NCI-H1436 (cell line): ENCODE data around the gene RHOA.

Experiments used
- DNase-seq: peaks from one replicate; lab custom pipeline; 2025; lab: John Stamatoyannopoulos, UW

RHOA gene

DNA sequence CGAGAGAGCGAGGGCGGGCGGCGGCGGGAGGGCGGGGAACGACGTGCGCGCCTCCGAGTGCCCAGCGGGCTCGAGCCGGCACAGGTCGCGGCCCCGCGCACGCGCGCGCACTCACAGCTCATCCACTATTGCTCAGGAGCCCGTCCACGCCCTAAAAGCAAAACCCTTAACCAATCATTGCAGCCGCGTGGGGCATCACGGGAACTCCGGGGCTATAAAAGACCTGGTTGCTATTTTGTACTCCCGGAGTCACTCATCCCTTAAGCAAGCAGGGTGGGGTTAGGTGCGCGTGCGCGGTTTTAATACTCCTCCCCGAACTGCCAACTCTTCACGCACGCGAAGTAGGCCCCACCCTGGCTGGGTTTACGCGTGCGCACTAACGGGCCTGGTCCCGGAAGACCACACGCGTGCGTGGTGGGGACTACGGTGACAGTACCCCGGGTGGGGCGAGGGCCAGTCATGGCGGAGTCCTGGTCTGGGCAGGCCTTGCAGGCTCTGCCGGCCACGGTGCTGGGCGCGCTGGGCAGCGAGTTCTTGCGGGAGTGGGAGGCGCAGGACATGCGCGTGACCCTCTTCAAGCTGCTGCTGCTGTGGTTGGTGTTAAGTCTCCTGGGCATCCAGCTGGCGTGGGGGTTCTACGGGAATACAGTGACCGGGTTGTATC is at the start of gene RHOA, which contains the start of gene TCTA:
RHOA (minus strand) TSS at position 9 of the 664 bp plus-strand sequence. CDS start 36,387 bp downstream, outside the sequence.
TCTA (plus strand) TSS at position 456 of the 664 bp plus-strand sequence; CDS start at position 460, 4 bp downstream.
- peak; percentile 96 for DNase-seq

DNA sequence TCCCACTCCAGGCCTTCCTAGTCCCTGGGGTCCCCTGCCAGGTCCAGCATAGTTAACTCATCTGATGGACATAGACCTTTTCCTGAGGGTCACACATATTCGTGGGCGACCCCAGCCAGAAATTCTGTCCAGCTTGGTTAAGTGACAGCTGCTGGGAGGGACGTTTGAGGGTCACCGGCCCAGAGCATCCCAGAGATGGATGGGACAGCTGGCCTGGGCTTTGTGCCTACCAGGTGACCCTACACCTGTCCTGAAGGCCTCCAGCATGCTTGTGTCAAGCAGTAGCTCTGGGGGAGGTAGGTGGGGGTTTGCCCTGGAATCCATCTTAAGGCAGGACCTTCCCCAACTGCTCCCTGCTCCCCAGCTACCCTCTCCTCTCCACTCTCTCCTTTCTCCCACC is 49.2 kb upstream of the RHOA start:
- no peak for DNase-seq

DNA sequence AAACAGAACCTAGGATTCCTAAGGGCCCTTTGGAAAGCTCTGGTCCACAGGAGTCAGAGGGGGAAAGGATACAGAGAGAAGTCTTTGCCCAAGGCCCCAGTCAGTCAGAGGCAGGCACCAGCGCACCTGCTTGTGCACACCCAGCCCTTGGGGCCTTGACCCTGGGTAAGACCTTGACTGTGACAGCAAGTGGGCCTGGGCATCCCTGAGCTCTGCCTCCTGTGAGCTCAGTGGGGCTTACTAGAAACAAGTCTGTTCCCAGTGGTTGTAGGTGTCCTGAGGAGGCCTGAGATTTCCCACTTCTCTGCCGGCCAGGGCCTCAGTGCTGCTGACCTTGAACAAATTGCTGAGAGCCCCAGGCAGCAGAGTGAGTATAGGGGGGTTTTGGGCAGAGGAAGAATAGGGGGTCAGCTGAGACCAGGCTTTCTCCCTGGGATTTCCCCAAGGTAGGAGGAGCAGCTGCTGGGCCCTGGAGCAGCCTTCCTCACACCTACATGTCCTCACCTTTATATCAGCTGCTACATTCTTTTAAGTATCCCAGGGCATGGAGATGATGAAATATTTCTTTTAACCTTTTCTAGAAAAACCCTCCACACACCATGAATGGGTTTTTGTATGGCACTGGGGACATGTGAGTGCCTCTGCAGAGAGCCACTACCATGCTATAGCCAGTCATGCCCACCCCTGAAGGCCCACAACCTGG is 48.6 kb upstream of the RHOA start:
- DNase-seq, result no peak

DNA sequence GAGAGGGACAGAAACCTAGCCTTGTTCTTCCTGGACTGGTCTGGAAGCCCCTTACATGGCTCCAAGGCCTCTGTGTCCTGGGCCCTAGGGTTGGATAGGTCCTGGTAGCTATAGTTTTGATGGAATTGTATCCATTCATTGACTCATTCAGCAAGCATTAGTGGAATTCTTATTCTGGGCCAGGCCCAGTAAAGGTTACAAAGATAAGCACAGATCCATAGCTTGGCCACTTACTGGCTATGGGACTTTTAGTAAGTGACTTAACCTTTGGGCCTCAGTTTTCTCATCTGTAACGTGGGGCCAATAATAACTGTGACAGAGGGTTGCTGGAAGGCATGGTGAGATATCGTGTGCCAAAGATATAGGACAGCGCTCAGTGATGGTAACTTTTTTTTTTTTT is 44.7 kb upstream of the RHOA start:
- no peak for DNase-seq

DNA sequence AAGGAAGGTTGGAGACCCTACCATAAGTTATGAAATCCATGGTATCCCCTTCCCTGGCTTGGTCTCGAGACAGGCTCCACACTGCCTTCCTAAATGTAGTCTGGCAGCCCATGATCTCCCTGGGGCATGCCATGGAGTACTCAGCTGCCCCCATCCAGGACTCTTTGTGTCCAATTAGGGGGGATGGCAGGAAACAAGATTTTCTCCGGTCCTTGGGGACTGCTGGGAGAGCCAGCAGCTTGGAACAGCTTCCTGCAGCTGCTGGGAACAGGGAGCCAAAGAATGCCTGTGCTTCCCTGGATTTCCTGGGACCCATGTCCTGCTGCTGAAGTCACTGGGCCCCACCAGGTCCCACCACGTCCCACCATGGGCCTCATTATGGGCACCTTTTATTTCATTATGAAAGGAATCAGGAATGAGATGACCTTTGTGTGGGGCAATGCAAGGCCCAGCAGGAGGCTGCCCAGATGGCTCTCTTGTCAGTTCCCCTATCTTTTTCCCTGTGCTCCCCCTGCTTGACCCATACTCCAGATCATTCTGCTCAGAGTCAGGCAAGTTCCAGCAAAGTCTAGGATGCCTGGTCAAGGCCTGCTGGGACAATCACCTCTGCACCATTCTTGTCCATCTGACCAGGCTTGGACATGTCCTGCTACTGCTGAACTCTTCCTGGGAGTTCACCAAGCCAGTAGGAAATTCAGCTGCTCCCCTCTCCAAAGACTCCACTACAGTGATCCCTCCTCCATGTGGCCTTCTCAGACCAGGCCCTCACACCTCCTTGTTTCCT is 43.3 kb upstream of the RHOA start:
- no peak for DNase-seq

DNA sequence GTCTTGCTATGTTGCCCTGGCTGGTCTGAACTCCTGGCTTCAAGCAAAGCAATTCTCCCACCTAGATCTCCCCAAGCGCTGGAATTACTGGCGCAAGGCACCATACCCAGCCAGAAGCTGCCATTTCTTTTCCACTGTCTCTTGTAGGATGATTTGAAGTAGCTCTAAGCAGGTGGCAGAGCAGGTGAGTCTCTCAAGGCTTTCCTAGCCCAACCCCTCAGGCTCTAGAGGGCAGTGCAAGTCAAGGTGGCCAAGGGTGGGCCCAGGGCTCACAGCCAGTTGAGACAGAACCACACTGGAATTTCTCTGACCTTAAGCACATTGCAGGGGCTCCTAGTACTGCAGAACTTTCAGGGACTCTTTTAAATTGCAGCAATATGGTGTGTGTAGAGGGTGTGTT is 42.7 kb upstream of the RHOA start:
- DNase-seq, result no peak

DNA sequence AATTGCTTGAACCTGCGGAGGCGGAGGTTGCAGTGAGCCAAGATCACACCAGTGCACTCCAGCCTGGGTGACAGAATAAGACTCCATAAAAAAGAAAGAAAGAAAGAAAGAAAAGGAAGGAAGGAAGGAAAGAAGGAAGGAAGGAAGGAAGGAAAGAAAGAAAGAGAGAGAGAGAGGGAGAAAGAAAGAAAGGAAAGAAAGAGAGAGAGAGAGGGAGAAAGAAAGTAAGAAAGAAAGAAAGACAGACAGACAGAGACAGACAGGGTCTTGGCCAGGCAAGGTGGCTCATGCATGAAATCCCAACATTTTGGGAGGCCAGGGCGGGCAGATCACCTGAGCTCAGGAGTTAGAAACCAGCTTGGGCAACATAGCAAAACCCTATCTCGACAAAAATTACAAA is 41.8 kb upstream of the RHOA start:
- DNase-seq, result no peak

DNA sequence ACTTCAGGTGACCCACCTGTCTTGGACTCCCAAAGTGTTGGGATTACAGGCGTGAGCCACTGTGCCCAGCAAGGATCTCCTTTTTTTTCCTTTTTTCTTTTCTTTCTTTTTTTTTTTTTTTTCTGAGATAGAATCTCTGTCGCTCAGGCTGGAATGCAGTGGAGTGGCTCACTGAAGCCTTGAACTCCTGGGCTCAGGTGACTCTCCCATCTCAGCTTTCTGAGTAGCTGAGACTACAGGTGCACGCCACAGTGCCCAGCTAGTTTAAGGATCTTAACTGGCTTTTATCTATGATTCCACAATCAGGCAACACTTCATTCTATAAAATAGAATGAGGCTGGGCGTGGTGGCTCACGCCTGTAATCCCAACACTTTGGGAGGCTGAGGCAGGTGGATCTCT is 33.6 kb upstream of the RHOA start:
- DNase-seq, result no peak

DNA sequence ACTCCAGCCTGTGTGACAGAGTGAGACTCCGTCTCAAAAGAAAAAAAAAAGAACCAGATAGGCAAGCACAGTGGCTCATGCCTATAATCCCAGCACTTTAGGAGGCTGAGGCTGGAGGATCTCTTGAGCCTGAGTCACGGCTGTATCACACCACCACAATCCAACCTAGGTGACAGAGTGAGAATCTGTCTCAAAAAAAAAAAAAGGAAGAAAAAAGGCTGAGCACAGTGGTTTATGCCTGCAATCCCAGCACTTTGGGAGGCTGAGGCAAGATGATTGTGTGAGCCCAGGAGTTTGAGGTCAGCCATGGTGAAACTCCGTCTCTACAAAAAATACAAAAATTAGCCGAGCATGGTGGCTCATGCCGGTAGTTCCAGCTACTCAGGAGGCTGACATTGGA is 23.0 kb upstream of the RHOA start:
- DNase-seq, result no peak

DNA sequence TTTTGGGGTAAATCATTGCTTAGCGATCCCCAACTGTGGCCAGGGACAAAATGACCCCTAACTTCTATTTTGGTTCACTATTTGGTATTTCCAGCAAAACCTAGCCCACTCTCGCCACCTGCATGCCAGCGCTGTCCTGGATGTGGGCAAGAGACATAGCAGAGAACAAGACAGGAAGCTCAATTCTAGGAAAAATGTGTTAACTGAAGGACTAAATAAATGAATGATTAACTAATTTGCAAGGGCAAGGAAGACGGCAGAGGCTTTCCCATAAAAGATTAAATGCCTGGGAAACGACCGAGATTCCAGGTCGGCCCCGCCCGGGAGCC is 16.9 kb upstream of the RHOA start:
- DNase-seq, result no peak

DNA sequence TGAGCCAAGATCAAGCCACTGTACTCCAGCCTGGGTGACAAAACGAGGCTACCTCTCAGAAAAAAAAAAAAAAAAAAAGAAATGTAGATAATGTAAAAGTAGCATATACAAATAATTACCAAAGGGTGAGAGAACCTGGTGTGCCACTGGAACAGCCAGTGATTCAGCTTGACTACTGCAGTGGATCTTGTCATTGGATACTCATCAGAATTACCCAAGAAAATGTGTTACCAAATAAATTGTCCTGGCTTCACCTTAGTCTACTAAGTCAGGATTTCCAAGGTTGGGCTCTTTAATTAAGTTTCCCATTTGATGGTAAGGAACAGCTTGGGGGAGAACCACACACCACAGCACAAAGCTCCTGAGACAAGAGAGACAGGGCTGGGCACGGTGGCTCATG is 15.8 kb upstream of the RHOA start:
- no peak for DNase-seq

DNA sequence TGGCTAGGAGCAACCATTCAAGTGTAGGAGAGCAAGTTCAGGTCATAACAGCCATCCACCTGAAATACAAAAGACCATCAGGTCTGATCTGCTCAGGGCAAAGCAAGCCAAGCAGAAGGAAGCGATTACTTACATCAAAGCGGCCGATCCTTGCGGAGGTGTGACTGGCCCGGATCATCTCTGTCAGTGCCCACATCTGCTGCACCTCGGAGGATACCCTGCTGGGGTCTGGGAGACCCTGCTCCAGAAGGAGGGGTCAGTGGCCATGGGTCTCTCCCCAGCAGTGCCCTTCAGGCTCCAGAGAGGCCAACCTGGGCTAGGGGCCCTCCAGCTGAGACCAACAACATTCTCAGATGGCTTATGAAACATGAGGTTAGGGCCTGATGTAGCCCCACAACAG is 13.0 kb upstream of the RHOA start:
- no peak for DNase-seq

DNA sequence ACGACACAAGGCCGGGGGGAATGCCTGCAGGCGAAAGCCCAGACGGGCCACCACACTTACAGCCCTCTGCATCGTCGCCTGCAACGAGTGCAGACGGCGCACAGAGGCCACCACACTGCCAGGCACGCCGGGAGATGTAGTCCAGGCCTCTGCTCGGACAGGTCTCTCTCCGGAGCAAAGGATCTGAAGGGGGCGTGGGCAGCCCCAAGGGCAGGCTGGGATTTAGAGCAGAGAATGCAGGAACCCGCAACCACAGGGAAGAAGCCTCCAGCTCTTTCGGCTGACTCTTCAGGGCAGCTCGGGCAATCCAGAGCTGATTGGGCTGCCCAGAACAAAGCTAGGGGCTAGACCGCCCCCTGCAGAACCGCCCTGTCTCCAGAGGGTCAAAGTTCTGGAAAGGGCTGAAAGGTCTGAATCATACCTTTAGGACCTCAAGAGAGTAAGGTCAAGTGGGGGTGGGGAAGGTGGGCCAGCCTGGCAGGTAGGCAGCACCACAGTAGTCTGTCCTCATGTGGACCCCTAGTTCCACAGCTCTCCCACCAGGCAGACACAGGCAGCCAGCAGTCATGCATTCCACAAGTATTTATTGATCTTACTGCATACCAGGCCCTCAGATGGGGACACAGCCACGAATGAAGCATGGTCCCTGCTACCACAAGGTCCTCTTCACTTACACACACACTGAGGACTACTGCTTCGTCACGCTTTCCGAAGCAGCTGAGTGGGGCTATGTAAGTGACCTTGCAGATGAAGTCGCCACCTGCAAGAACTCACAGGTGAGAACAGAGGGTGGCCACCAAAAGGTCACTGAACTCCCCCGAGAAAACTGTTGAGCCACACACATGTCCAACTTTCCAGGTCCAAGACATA is 10.8 kb upstream of the RHOA start, which contains the start of gene AMT:
AMT (minus strand) TSS at position 95 of the 870 bp plus-strand sequence; CDS start at position 72, 23 bp downstream.
- no peak for DNase-seq

DNA sequence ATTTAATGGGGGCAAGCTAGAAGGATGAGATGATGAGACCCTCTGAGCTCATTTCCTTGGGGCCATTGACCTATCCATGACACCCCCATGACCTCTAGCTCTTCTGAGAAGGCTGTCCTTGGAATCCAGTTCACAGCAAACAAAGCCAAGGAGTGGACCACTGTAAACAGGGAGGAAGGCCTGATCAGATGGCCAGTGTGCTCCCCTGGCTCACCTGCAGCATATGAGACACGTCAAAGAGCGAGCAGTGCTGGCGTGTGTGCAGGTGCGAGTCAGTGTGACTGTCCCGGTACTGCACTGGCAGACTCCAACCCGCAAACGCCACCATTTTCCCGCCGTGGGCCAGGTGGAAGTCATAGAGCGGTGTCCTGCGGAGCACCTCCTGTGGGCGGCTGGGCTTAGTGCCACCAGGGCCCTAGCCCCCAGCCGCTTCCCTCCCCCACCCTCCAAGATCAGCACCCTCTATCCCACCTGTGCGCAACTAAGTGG is 10.2 kb upstream of the RHOA start:
- no peak for DNase-seq

DNA sequence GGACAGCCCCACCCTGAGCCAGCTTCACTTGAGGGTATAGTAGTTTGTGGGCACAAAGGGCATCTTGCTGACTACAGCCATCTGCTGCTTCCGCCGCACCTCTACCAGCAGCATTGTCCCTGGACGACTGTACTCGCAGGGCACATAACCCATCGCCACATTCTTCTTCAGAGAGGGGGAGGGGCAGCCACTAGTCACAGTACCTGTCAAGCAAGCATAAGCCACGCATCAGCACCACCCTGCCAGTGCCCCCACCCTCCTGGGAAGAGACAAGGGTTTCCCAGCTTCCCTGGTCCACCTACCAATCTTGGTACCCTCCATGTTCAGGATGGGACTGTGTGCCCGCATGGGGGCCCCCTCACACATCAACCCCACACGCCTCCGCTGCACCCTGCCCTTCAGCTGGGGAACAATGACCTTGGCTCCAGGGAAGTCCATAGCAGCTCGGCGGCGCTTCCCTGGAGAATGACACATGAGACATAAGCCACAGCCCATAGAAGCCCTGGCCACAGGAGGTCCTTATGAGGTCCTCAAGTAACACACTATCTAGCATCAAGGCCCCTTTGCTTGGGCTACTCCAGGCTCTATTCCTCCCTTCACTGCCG is 5.8 kb upstream of the RHOA start:
- no peak for DNase-seq

DNA sequence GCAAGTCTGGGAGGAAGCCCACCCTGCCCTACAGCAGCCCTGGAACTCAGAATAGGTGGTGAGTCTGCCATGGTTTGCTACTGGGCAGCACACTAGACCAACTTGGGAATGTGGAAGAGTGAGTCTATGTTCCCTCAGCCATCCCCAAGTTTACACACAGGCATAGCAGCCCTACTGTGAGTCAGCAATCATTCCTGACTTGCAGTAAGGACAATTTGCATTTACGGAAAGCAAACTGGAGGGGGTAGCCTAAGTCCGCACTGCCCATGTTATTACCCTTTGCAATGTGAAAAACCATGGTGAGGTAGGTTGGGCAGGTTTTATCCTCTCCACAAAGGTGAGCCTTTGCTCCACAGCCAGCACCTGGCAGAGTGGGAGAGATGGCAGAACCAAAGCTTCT is 5.1 kb upstream of the RHOA start:
- DNase-seq, result no peak

DNA sequence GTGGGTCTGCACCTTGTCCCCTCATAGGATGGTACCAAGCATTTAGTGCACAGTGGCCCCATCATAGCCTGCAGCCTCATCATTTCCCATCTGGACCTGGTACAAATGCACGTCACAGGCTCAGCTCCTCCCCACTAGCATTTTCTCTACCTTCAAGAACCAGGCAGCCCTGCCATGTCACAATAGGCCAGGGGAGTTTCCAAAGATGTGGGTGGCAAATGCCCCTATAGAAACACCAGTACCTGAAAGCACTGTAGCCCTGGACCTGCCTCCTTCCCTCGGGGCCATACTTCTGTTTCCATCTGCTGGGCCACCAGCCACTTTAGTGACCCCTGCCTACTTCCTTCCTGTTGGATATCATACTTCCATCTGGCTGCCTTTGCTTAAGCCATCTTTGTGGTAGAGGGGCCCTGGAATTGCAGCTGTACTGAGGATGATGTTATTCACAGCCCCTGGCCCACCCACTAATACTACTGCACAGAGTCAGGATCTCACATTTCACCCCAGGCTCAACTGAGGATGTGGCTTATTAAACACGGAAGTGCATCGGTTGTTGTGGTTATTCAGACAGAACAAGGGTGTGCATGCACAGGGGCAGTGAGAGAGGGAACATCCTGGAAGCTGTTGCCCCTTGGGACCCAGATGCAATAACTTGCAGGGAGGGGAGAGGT is 4.3 kb upstream of the RHOA start:
- no peak for DNase-seq

DNA sequence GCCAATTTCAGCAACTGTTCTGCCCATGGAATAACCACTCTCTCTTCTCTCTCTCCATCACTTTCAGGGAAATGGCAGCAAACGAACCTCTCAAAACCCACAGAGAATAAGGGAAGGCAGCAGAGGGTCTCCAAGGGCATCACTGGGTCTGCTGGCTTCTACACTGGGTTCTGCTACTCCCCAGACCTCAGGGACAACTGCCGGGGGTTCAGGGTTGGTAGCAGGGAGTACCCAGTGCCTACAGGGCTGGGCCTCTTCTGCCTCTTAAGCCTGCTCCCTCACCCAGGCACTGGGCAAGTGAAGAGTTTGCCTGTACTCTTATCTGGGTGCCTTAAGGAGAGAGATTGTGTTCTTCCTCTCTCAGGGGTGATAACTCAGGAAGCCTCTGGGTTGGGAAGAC is 3.0 kb upstream of the RHOA start:
- DNase-seq, result no peak

DNA sequence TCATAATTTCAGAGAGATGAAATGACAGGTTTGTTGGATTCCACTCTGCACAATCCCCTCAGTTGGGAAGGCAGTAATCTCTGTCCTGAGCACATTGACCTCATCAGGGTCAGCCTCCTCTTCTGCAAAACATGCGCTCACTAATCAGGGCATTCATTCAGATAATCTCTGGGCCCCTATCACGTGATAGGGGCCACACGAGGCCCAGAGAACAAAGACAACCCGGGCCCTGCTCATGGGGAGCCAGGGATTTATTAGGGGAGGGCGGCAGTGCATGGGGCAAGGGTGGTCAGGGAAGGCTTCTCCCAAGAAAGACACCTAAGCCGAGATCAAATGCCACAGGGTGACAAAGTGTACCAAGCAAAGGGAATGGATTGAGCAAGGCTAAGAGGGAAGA is 1.6 kb upstream of the RHOA start:
- DNase-seq, result no peak

DNA sequence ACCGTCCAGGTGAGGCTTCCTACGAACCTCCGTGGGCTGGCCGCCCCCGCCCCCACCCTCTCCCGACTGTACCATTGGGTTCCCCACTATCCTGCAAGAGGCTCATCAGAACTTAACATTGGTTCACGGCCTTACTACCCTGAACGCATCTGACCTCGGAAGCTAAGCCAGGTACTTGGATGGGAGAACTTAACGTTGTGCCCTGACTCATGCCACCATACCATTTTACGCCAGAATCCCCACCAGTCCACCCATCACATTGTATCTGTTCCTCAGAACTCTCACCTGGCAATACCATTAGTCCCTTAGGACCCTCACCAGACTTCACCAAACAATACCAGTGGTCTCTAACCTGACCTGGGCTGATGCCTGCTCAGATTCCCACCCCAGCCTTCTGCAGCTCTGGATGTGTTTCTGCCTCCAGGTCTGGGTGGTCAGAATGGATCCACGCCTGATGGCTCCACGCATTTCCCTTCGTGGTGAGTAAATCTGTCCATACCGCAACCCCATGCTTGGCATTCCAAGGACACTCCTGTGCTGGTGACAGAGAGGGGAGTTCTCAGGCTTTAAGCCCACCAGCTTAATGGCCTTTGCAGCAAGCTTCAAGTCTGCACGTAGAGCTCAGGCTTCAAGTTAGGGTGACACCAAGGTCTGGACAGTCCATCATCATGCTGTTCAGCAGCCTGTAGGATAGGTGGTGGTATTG is 1.0 kb upstream of the RHOA start:
- no peak for DNase-seq
